Dedifferentiated amniotic fluid mesenchymal stem cell (primary cell): Measurements from ENCODE around the gene LRRC39.
"Not testable (repeated sequence)": the region's sequence is repeated elsewhere in the genome, so short reads cannot be mapped to it uniquely, and the experiment has no call there.

Experiments
- DNase-seq: peaks from one replicate; pipeline ENCODE4 v3.0.0-alpha.2; 2016; ENCODE audit errors: extremely low spot score

The LRRC39 gene

GRCh38 chr1:100178091-100178490 lies at the start of gene LRRC39:
LRRC39 (minus strand) TSS chr1:100178256; CDS start chr1:100168516, 9,740 bp downstream.
- no peak for DNase-seq

- DNase-seq, result no peak
Observed at GRCh38 chr1:100222428-100222827, 44.4 kb upstream of the LRRC39 start.

- no peak for DNase-seq
Observed at GRCh38 chr1:100219883-100220282, 41.8 kb upstream of the LRRC39 start.

- DNase-seq, result no peak
Observed at GRCh38 chr1:100219457-100219856, 41.4 kb upstream of the LRRC39 start.

GRCh38 chr1:100217834-100218233 lies 39.8 kb upstream of the LRRC39 start:
- DNase-seq, result no peak

- no peak for DNase-seq
Observed at GRCh38 chr1:100215101-100215500, 37.0 kb upstream of the LRRC39 start.

- no peak for DNase-seq
Observed at GRCh38 chr1:100213141-100213540, 35.1 kb upstream of the LRRC39 start.

GRCh38 chr1:100206301-100206700 lies 28.2 kb upstream of the LRRC39 start:
- DNase-seq, result no peak

- not testable (repeated sequence) for DNase-seq
Observed at GRCh38 chr1:100205593-100205992, 27.5 kb upstream of the LRRC39 start.

GRCh38 chr1:100205103-100205502 lies 27.0 kb upstream of the LRRC39 start:
- DNase-seq, result not testable (repeated sequence)

GRCh38 chr1:100202703-100203102 lies 24.6 kb upstream of the LRRC39 start:
- DNase-seq, result not testable (repeated sequence)

GRCh38 chr1:100200060-100200459 lies 22.0 kb upstream of the LRRC39 start:
- not testable (repeated sequence) for DNase-seq

GRCh38 chr1:100198596-100198995 lies 20.5 kb upstream of the LRRC39 start:
- DNase-seq, result no peak

- DNase-seq, result peak; percentile 66
Observed at GRCh38 chr1:100188617-100189016, 10.6 kb upstream of the LRRC39 start.

GRCh38 chr1:100187912-100188311 lies 9.9 kb upstream of the LRRC39 start:
- peak; percentile 20 for DNase-seq

- no peak for DNase-seq
Observed at GRCh38 chr1:100184536-100184935, 6.5 kb upstream of the LRRC39 start.

GRCh38 chr1:100183370-100183769 lies 5.3 kb upstream of the LRRC39 start:
- no peak for DNase-seq

- no peak for DNase-seq
Observed at GRCh38 chr1:100177295-100178041, 588 bp downstream of the LRRC39 start.

GRCh38 chr1:100168051-100168450 lies 10.0 kb downstream of the LRRC39 start:
- no peak for DNase-seq

- DNase-seq, result no peak
Observed at GRCh38 chr1:100164702-100165101, 13.4 kb downstream of the LRRC39 start.

GRCh38 chr1:100164216-100164615 lies 13.8 kb downstream of the LRRC39 start:
- peak; percentile 66 for DNase-seq

GRCh38 chr1:100162881-100163280 lies 15.2 kb downstream of the LRRC39 start:
- no peak for DNase-seq

- no peak for DNase-seq
Observed at GRCh38 chr1:100152271-100152670, 25.8 kb downstream of the LRRC39 start.

- no peak for DNase-seq
Observed at GRCh38 chr1:100151679-100152078, 26.4 kb downstream of the LRRC39 start.
